ENCODE measurements around the gene PROK1. TPM values are rescaled to one million over a fixed set of nuclear protein-coding genes. Genes with fewer than 3 reads are reported as not detected.

PROK1 gene
- total RNA-seq, 1 donor from 2014 or later: not detected

DNA sequence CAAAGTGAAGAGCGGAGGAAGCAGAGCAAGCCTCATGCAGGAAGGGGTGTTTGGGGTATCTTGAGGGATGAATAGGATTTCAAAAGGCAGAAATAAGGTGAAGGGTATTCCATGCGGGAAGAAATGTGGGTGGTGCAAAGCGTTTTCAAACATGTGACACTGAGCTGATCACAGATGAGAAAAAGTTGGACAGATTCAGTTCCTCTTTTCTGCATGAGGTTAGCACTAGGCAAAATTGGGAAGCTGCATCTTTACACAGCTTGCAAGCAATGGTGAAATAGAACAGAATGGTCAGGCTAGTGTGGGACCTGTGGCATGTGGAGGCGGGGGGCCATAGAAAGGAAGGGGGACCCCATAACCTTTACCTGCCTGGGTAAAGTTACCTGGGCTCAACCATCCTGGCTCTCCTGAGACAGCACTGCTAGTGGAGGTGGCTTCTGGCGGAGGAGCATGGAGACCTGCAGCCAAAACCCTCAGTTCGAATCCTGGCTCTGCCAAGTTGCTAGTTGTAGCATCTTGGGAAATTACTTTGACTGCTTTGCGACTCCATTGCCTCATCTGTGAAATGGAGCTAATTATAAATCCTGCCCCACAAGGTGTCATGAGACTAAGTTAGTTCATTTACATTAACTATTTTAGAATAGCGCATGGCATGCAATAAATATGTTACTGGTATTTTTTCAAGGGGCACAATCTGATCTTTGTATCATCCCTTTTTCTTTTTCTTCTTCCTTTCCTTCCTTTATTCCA is 51.6 kb downstream of the PROK1 start:
- Histone ChIP-seq H3K36me3 (ENCODE audit: insufficient read depth, low read length) (no peaks in the 10 kb centered on the region), H3K4me2 (ENCODE audit: low read length) (no peak overlapping the region), H3K9ac (ENCODE audit: low read length) (no peak overlapping the region), H3K79me2 (ENCODE audit: insufficient read depth, low read length) (no peaks in the 10 kb centered on the region), H3K4me3 (ENCODE audit: insufficient read depth, low read depth, low read length) (no peak overlapping the region), H3K27me3 (ENCODE audit: insufficient read depth, low read length) (peaks cover 10% of the 10 kb centered on the region), H4K20me1 (ENCODE audit: insufficient read depth, low read length) (no peaks in the 10 kb centered on the region), H3K27ac (ENCODE audit: low read depth, low read length) (no peak overlapping the region), H2AFZ (ENCODE audit: low read depth, low read length) (no peak overlapping the region), H3K4me1 (ENCODE audit: insufficient read depth, low read length) (no peaks in the 10 kb centered on the region), H3K9me3 (ENCODE audit: insufficient read depth, low read depth, low read length) (no peaks in the 10 kb centered on the region)
- DNase-seq (ENCODE audit: low read depth): no peak
- H3K27me3 Mint-ChIP-seq (ENCODE audit: low read depth, unreplicated experiment): peaks cover 57% of the 10 kb centered on the region
- H3K27ac Mint-ChIP-seq (ENCODE audit: unreplicated experiment): no peak overlapping the region
- H3K4me3 Mint-ChIP-seq (ENCODE audit: unreplicated experiment): no peak overlapping the region
- H3K9me3 Mint-ChIP-seq (ENCODE audit: unreplicated experiment): peaks cover 2% of the 10 kb centered on the region
- peaks cover 2% of the 10 kb centered on the region for H3K36me3 Mint-ChIP-seq (ENCODE audit: low read depth, unreplicated experiment)
- H3K4me1 Mint-ChIP-seq (ENCODE audit: low read depth, unreplicated experiment): no peaks in the 10 kb centered on the region
- FAIRE-seq: no peak
- TF ChIP-seq EZH2 (IDR thresholded peaks at IDR 0.05; ENCODE audit: insufficient read depth, low read length): no peak
- TF ChIP-seq, protein P1, sequence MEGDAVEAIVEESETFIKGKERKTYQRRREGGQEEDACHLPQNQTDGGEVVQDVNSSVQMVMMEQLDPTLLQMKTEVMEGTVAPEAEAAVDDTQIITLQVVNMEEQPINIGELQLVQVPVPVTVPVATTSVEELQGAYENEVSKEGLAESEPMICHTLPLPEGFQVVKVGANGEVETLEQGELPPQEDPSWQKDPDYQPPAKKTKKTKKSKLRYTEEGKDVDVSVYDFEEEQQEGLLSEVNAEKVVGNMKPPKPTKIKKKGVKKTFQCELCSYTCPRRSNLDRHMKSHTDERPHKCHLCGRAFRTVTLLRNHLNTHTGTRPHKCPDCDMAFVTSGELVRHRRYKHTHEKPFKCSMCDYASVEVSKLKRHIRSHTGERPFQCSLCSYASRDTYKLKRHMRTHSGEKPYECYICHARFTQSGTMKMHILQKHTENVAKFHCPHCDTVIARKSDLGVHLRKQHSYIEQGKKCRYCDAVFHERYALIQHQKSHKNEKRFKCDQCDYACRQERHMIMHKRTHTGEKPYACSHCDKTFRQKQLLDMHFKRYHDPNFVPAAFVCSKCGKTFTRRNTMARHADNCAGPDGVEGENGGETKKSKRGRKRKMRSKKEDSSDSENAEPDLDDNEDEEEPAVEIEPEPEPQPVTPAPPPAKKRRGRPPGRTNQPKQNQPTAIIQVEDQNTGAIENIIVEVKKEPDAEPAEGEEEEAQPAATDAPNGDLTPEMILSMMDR (IDR thresholded peaks at IDR 0.05; ENCODE audit: insufficient read depth, low read depth, low read length): no peak

DNA sequence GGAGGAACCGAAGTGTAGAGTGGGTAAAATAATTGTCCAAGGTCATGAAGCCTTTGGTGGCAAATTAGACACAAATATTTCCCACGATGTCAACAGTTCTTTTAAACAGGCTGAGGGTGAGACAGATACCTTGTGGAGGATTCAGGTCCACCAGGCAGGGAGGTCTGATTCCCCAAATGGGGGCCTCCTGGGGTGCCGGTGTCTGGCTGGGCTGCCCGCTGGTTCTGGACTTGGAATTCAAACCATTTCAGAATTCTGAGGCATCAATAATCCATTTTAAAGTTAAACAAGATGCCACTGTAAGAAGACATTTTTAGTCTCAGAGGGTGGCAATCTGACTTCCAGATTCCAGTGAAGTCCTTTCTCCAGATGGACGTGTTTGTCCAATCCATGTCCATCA is 52.5 kb downstream of the PROK1 start:
- peaks cover 52% of the 10 kb centered on the region for H3K27me3 Mint-ChIP-seq (ENCODE audit: low read depth, unreplicated experiment)
- no peak for FAIRE-seq

More for the DNA sequence above, 52.5 kb downstream of the PROK1 start:
- Histone ChIP-seq H3K9ac (ENCODE audit: low read length) (no peak overlapping the region), H3K9me3 (ENCODE audit: insufficient read depth, low read depth, low read length) (no peaks in the 10 kb centered on the region), H3K79me2 (ENCODE audit: insufficient read depth, low read length) (no peaks in the 10 kb centered on the region), H3K4me1 (ENCODE audit: insufficient read depth, low read length) (no peaks in the 10 kb centered on the region), H3K4me2 (ENCODE audit: low read length) (no peak overlapping the region), H3K36me3 (ENCODE audit: insufficient read depth, low read length) (no peaks in the 10 kb centered on the region), H3K27me3 (ENCODE audit: insufficient read depth, low read length) (peaks cover 10% of the 10 kb centered on the region), H3K4me3 (ENCODE audit: insufficient read depth, low read depth, low read length) (no peak overlapping the region), H3K27ac (ENCODE audit: low read depth, low read length) (no peak overlapping the region), H4K20me1 (ENCODE audit: insufficient read depth, low read length) (no peaks in the 10 kb centered on the region), H2AFZ (ENCODE audit: low read depth, low read length) (no peak overlapping the region)
- no peak for DNase-seq (ENCODE audit: low read depth)
- Mint-ChIP-seq H3K4me3 (ENCODE audit: unreplicated experiment) (no peak overlapping the region), H3K4me1 (ENCODE audit: low read depth, unreplicated experiment) (no peaks in the 10 kb centered on the region), H3K36me3 (ENCODE audit: low read depth, unreplicated experiment) (peaks cover 2% of the 10 kb centered on the region), H3K27ac (ENCODE audit: unreplicated experiment) (no peak overlapping the region), H3K9me3 (ENCODE audit: unreplicated experiment) (peaks cover 2% of the 10 kb centered on the region)
- TF ChIP-seq, protein P1 (IDR thresholded peaks at IDR 0.05; ENCODE audit: insufficient read depth, low read depth, low read length): no peak
- no peak for TF ChIP-seq EZH2 (IDR thresholded peaks at IDR 0.05; ENCODE audit: insufficient read depth, low read length)
